Thyroid gland (tissue), 4 donors: ENCODE data around the gene CSH1.

ENCODE experiments used
- CTCF ChIP-seq, 6 experiments: fragments of 200-600 bp in 3 of 6; fragments of 450-650 bp in 3 of 6; sonication (generic) in 3 of 6; IDR thresholded peaks; one replicate each; pipeline ENCODE4 v1.5.1; 2016 to 2019; ENCODE audit warnings: antibody characterized with exemption in 6 of 6, mild to moderate bottlenecking in 2 of 6, inconsistent platforms in 1 of 6, moderate library complexity in 1 of 6
- POLR2A ChIP-seq, 2 donors: fragments of 450-650 bp; IDR thresholded peaks; one replicate each; pipeline ENCODE4 v1.6.1; 2017; ENCODE audit warnings: antibody characterized with exemption in 2 of 2, mild to moderate bottlenecking in 2 of 2, moderate library complexity in 1 of 2

GRCh38 chr17:63929860-63930766 is 33.7 kb upstream of the CSH1 start:
- no peak for TF ChIP-seq CTCF (IDR thresholded peaks at IDR 0.05)
- TF ChIP-seq POLR2A (IDR thresholded peaks at IDR 0.05) = no peak
